ENCODE results near the gene KLHDC10.
"Not testable (repeated sequence)": the region's sequence is repeated elsewhere in the genome, so short reads cannot be mapped to it uniquely, and the experiment has no call there.

Gene KLHDC10

DNA sequence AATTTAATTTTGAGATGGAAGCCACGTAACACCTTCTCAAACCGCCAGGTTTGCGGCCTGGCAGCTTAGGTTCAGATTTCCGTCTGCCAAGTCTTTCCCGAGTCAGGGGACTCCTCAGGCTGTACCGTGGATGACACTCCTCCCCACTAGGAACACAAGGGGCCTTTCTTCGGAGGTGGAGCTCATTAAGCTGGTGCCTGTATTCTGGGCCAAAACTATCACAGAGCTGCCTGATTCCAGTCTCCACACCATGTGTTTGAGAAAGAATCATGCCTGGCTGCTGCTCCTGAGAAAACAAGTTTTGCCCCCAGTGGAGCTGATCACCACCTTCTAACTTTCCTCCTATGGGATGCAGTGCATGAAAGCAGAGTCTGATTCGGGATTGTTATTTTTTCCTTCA is 90.1 kb downstream of the KLHDC10 start:
- DNase-seq: no peak

DNA sequence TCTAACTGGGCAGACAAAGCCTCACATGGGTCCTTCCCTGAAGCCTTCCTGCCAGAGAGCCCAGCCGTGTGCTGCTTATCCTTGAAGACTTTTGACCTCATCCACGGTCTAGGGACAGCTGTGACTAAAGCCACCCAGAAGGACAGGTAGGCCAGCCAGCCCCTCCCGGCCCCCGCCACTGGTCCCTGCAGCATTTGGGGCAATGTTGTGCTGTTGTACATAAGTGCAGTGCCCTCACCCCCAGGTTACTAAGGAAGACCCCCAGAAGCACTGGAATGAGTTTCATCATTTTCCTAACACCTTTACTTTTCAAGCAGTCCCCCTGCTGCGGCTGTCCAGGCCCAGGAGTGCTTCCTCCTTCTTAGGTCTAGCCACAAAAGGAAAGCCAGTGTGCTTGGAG is 91.9 kb downstream of the KLHDC10 start:
- no peak for DNase-seq

DNA sequence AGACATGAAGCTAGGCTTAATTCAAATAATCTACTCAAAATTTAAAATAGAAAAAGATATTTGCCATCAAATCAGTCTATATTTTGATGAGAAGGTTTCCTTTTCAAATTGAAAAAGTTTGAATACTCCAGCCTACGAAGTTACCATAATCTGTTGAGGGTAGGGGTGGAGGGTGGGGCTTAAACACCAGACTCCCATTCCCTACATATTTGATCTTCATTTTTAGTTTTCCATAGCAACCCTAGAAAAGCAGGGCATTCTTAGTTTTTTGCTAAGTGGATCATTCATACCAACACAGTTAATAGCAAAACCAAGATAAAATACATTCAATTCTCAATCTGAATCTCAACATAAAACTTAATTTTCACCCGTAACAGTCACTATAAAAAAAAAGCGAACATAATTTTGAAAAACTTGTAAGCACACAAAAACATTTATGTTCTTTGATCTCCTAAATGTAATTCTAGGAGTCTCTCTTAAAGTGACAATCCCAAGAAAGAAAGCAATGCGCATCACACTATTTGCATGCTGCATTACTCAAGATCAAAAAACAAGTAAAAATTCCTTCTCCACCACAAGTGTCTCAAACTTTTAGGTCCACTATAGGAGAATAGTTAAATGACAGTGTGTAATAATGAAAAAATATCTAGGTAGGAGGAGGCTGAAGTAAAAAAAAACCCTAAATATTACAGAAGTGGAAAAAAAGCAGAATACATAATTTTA is 104.1 kb downstream of the KLHDC10 start:
- DNase-seq: no peak

DNA sequence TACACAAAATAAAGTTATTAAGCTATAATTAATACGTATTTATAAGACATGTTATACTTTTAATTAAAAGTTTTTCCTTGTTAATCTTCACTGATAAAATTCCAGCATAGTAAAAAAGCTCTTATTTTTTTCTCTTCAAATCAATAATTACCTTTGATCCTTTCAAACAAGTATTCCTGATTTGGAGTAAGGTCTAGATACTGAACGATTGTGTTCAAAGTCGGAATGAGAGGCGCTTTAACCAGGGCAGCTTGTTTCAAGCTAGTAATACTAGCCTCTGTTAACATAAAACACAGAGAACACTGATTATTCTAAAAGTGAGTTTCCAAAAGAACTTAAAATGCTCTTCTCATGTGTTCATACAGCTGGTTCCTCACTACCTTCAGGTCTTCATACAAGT is 107.9 kb downstream of the KLHDC10 start:
- no peak for DNase-seq

DNA sequence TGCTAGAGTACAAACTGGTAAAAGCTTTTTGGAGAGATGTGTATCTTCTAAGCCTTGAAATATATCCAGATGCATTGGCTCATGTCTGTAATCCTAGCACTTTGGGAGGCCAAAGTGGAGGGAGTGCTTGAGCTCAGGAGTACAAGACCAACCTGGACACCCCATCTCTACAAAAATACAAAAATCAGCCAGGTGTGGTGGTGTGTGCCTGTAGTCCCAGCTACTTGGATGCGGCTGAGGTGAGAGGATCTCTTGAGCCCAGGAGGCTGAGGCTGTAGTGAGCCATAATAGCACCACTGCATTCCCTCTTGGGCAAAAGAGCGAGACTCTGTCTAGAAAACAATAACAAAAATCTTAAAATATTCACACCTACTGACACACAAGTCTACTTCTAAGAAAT is 109.3 kb downstream of the KLHDC10 start:
- no peak for DNase-seq

DNA sequence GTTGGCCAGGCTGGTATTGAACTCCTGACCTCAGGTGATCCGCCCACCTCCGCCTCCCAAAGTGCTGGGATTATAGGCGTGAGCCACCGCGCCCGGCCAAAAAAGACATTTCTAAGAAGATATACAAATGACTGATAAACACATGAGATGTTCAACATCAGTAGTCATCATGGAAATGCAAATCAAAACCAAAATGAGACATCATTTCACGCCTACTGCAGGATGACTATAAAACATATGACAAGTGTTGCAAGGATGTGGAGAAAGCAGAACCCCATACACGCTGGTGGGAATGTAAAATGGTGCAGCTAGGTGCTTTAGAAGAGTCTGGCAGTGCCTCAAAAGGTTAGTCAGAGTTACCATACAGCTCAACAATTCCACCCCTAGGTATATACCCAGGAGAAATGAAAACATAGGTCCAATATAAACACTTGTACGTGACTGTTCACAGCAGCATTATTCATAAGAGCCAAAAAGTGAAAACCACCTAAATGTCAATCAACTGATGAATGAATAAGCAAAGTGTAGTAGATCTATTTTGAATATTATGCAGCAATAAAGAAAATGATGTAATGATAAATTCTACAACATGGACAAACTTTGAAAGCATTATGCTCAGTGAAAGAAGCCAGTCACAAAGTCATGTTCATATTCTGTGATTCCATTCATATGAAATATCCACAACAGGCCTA is 110.4 kb downstream of the KLHDC10 start:
- no peak for DNase-seq

DNA sequence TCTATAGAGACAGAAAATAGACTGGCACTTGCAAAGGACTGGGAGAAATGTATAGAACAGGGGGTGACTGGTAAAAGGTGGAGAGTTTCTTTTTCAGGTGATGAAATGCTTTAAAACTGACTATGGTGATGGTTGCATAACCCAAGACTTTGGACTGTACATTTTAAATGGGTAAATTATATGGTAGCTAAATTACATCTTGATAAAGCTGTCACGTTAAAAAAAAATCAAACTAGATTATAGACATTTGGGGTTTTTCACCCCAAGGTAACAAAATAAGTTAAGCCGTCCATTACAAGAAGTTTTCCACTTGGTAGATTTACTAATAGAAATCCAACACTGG is 110.9 kb downstream of the KLHDC10 start:
- no peak for DNase-seq

DNA sequence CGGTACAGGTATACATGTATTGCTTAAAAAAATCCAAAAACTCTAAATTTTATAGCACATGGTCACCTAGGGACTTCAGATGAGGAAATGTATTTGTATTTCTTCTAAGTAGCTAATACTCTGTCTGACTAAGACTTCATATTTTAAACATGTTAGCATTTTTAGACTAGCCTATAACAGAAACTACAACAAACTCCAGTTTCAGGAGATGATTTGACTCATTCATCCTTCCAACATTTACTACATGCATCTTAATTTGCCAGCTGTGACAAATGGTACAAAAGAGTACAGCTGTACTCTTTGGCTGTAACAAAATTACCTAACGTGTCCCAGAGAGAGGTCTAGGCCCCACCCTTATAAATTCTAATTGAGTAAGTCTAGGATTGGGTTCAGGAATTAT is 112.7 kb downstream of the KLHDC10 start:
- DNase-seq: no peak

DNA sequence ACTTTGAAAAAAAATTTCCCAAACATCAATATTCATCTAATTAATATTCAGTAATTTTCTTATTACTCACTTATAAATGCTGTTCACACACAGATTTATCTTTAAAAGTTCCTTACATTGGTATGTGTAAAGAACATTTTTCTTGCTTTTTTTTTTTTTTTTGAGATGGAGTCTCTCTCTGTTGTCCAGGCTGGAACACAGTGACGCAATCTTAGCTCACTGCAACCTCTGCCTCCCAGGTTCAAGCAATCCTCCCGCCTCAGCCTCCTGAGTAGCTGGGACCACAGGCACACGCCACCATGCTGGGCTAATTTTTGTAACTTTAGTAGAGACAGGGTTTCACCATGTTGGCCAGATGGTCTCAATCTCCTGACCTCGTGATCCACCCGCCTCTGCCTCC is 114.0 kb downstream of the KLHDC10 start:
- not testable (repeated sequence) for DNase-seq
